K562 (cell line): Measurements from ENCODE around the gene ZFP37. TPM values are rescaled to one million over a fixed set of nuclear protein-coding genes. Genes with fewer than 3 reads are reported as not detected.

ENCODE experiments used
- ATAC-seq: fragments of 200-7000 bp; cut with Tn5 transposase; 3 replicates; pipeline ENCODE4 v1.9.1; 2020; ENCODE audit warnings: moderate library complexity
- BruUV-seq: library from RNA; stranded (reverse); fragments of 400-500 nt; replicated peaks from 2 replicates; lab custom pipeline; 2021; lab: Mats Ljungman, UMichigan
- CTCF ChIA-PET: fragments of 300-600 bp; formaldehyde crosslinking; extraction: SDS; loops from one replicate; lab custom pipeline; 2021; ENCODE audit warnings: low intra/inter-chr PET ratio; lab: Yijun Ruan, JAX
- POLR2A ChIA-PET: fragments of 300-600, 350-650 bp; sonication (Branson Sonifier 250); formaldehyde crosslinking; extraction: SDS; loops from one replicate; lab custom pipeline; 2021; ENCODE audit warnings: antibody characterized with exemption, inconsistent platforms; lab: Yijun Ruan, JAX
- DNase-seq, 4 experiments: peaks; one replicate each; pipeline versions ENCODE4 v3.0.0 to v3.0.0-alpha.2; 2011 to 2018; ENCODE audit warnings: low spot score in 3 of 4, mixed read lengths in 3 of 4; ENCODE audit errors: extremely low read depth in 1 of 4
- FAIRE-seq: peaks from 2 replicates; lab custom pipeline; 2011; peaks lifted over from hg19 to GRCh38; lab: Jason Lieb, UNC
- H2AFZ ChIP-seq: 2 replicates; pipeline ENCODE4 v1.6.0; 2011; ENCODE audit warnings: low read depth, low read length, control low read depth, inconsistent platforms
- H3K27ac ChIP-seq: fragments of 200-600 bp; 3 replicates; pipeline ENCODE4 v1.8.0; 2011; ENCODE audit warnings: low read depth, mild to moderate bottlenecking, control low read depth, inconsistent platforms, low read length, moderate library complexity, mixed read lengths; ENCODE audit errors: extremely low read depth
- H3K27me3 ChIP-seq, 2 experiments: fragments of 300-600 bp in 1 of 2; 2 replicates in 1 of 2; 3 replicates in 1 of 2; pipeline versions ENCODE4 v1.6.0 to v1.8.0; 2011; ENCODE audit warnings: inconsistent platforms in 2 of 2, low read length in 2 of 2, mild to moderate bottlenecking in 1 of 2, mixed read lengths in 1 of 2, moderate library complexity in 1 of 2; ENCODE audit not compliant: control insufficient read depth in 2 of 2, insufficient read depth in 2 of 2
- H3K36me3 ChIP-seq: fragments of 300-600 bp; 3 replicates; pipeline ENCODE4 v1.8.0; 2011; ENCODE audit warnings: mild to moderate bottlenecking, low read length, inconsistent platforms; ENCODE audit not compliant: control insufficient read depth, insufficient read depth
- H3K4me1 ChIP-seq, 2 experiments: fragments of 200-600 bp in 1 of 2; replicated peaks in 1 of 2; 2 replicates in 1 of 2; 3 replicates in 1 of 2; pipeline versions ENCODE4 v1.5.1 to v1.8.0; 2011; ENCODE audit warnings: inconsistent platforms in 2 of 2, low read length in 2 of 2, mild to moderate bottlenecking in 1 of 2, mixed read lengths in 1 of 2, moderate library complexity in 1 of 2; ENCODE audit not compliant: control insufficient read depth in 2 of 2, insufficient read depth in 2 of 2
- H3K4me2 ChIP-seq: 2 replicates; pipeline ENCODE4 v1.6.1; 2011; ENCODE audit warnings: low read length, control low read depth, inconsistent platforms, mixed read lengths; ENCODE audit not compliant: insufficient read depth
- H3K4me3 ChIP-seq: fragments of 200-600 bp; sonication (generic), shearing (Covaris generic); 2 replicates; pipeline ENCODE4 v1.5.1; 2016; ENCODE audit warnings: control low read depth, inconsistent platforms
- H3K79me2 ChIP-seq: fragments of 200-600 bp; 3 replicates; pipeline ENCODE4 v1.8.0; 2011; ENCODE audit warnings: low read length, inconsistent platforms; ENCODE audit not compliant: control insufficient read depth, insufficient read depth
- H3K9ac ChIP-seq, 2 experiments: 2 replicates each; pipeline versions ENCODE4 v1.6.0 to v1.6.1; 2011; ENCODE audit warnings: low read depth in 2 of 2, low read length in 2 of 2, control low read depth in 1 of 2, inconsistent platforms in 1 of 2, mild to moderate bottlenecking in 1 of 2, mixed read lengths in 1 of 2; ENCODE audit not compliant: insufficient read depth in 1 of 2
- H3K9me1 ChIP-seq: one replicate; pipeline ENCODE4 v1.6.0; 2011; ENCODE audit warnings: inconsistent platforms, mild to moderate bottlenecking, low read length, moderate library complexity; ENCODE audit not compliant: control insufficient read depth, insufficient read depth
- H3K9me3 ChIP-seq: replicated peaks from 2 replicates; pipeline ENCODE4 v1.5.1; 2011; ENCODE audit warnings: low read depth, low read length, inconsistent platforms; ENCODE audit not compliant: control insufficient read depth, insufficient read depth
- H4K20me1 ChIP-seq: replicated peaks from 2 replicates; pipeline ENCODE4 v1.6.1; 2011; ENCODE audit warnings: low read length, inconsistent platforms, mixed read lengths; ENCODE audit not compliant: control insufficient read depth, insufficient read depth
- BCL6 ChIP-seq: fragments of 250-450 bp; sonication (Bioruptor Pico); IDR thresholded peaks from 2 replicates; pipeline ENCODE4 v1.4.0; 2020
- BDP1 ChIP-seq: IDR thresholded peaks from 3 replicates; pipeline ENCODE4 v1.6.1; 2011; ENCODE audit not compliant: insufficient read length, insufficient read depth
- BHLHE40 ChIP-seq: IDR thresholded peaks from 2 replicates; pipeline ENCODE4 v1.6.1; 2011; ENCODE audit warnings: low read length, improper control_type of control experiment
- CBX1 ChIP-seq: sonication (generic); IDR thresholded peaks from 2 replicates; pipeline ENCODE4 v1.6.1; 2016; ENCODE audit warnings: antibody characterized with exemption, low read depth, mild to moderate bottlenecking
- CREBBP ChIP-seq: IDR thresholded peaks from one replicate; pipeline ENCODE4 v1.6.1; 2012; ENCODE audit warnings: low read depth, mild to moderate bottlenecking, control low read depth, inconsistent platforms, low read length
- E2F1 ChIP-seq: sonication (generic); formaldehyde crosslinking; IDR thresholded peaks from 2 replicates; pipeline ENCODE4 v1.8.1; 2023; ENCODE audit warnings: mild to moderate bottlenecking, missing genetic modification reagents, moderate library complexity
- ETV5 ChIP-seq: sonication (generic); formaldehyde crosslinking; IDR thresholded peaks from 2 replicates; pipeline ENCODE4 v1.4.0; 2020; ENCODE audit warnings: low read depth, mild to moderate bottlenecking, missing genetic modification reagents
- HMG20A ChIP-seq: fragments of 450-650 bp; formaldehyde crosslinking; conservative IDR thresholded peaks from 2 replicates; pipeline ENCODE4 v1.4.0; 2020; ENCODE audit warnings: mild to moderate bottlenecking, mixed read lengths
- HNRNPL ChIP-seq: fragments of 200-400 bp; formaldehyde crosslinking; IDR thresholded peaks from 2 replicates; pipeline ENCODE4 v1.6.1; 2017; ENCODE audit warnings: low read depth, mild to moderate bottlenecking, low read length
- KLF10 ChIP-seq: fragments of 250-450 bp; sonication (Bioruptor Pico); IDR thresholded peaks from 2 replicates; pipeline ENCODE4 v1.6.1; 2021; ENCODE audit warnings: matching md5 sums
- L3MBTL2 ChIP-seq: fragments of 450-650 bp; IDR thresholded peaks from 2 replicates; pipeline ENCODE4 v1.6.1; 2016; ENCODE audit warnings: mild to moderate bottlenecking, moderate library complexity
- NELFE ChIP-seq: IDR thresholded peaks from 2 replicates; pipeline ENCODE4 v1.6.1; 2011; ENCODE audit warnings: mild to moderate bottlenecking; ENCODE audit not compliant: insufficient read depth, insufficient read length
- NFIX ChIP-seq: fragments of 250-450 bp; sonication (Bioruptor Pico); IDR thresholded peaks from 2 replicates; pipeline ENCODE4 v1.4.0; 2020; ENCODE audit warnings: low read depth, mild to moderate bottlenecking, moderate library complexity
- SMARCA5 ChIP-seq: fragments of 450-650 bp; IDR thresholded peaks from 2 replicates; pipeline ENCODE4 v1.6.1; 2016
- TAF7 ChIP-seq: fragments of 450-650 bp; IDR thresholded peaks from 2 replicates; pipeline ENCODE4 v1.6.1; 2016; ENCODE audit warnings: missing genetic modification characterization, missing compliant biosample characterization
- XRCC4 ChIP-seq: IDR thresholded peaks from one replicate; pipeline ENCODE4 v1.6.1; 2011; ENCODE audit not compliant: insufficient read depth, insufficient read length; ENCODE audit errors: extremely low read depth
- ZNF239 ChIP-seq: fragments of 250-450 bp; sonication (Bioruptor Pico); IDR thresholded peaks from 2 replicates; pipeline ENCODE4 v1.4.0; 2020; ENCODE audit warnings: mild to moderate bottlenecking
- WGBS: fragments of 100-300 bp; shearing (Covaris generic); methylation state at CpG from one replicate; pipeline ENCODE4 v1.1.6; 2016; ENCODE audit warnings: low coverage, mixed read lengths; ENCODE audit not compliant: insufficient coverage; ENCODE audit errors: missing lambda C conversion rate; 5-methylcytosine and 5-hydroxymethylcytosine counted together
- in situ Hi-C: fragments of 300-500 bp; cut with MboI; formaldehyde crosslinking; loops from 4 replicates; pipeline ENCODE4 v1.15.0; 2018; ENCODE audit warnings: inconsistent platforms, mixed read lengths
- intact Hi-C: fragments of 100-400 bp; cut with micrococcal nuclease; formaldehyde crosslinking; loops from 2 replicates; pipeline ENCODE4 v1.14.2; 2022
- polyA plus RNA-seq, 8 experiments: library from polyadenylated mRNA; depleted of rRNA in 4 of 8; stranded (reverse) in 5 of 8; unstranded in 3 of 8; fragments of >200 nt; fragmentation: Nextera tagmentation in 2 of 8; fragmentation: Illumina TruSeq in 1 of 8; extraction: Ambion mirVana in 2 of 8; extraction: Trizol in 1 of 8; gene quantifications; 2 replicates each; pipeline versions ENCODE4 v1.2.1 to v1.2.3, GENCODE V29; 2011 to 2014; ENCODE audit warnings: inconsistent platforms in 1 of 8, missing spikeins in 1 of 8
- total RNA-seq, 7 experiments: library from RNA; depleted of rRNA in 6 of 7; stranded (reverse); fragments of >200 nt in 6 of 7; fragmentation: Illumina TruSeq in 2 of 7; extraction: Trizol in 2 of 7; gene quantifications; 2 replicates each; pipeline versions ENCODE4 v1.2.1 to v1.2.3, GENCODE V29; 2011 to 2021; ENCODE audit warnings: low replicate concordance in 1 of 7
- TF ChIP-seq, protein P1 (sequence below): fragments of 250-450 bp; sonication (Bioruptor Pico); IDR thresholded peaks from 2 replicates; pipeline ENCODE4 v1.8.0; 2022; ENCODE audit warnings: moderate library complexity, mild to moderate bottlenecking, inconsistent platforms
- TF ChIP-seq, protein P2 (sequence below): fragments of 450-650 bp; formaldehyde crosslinking; IDR thresholded peaks from 2 replicates; pipeline ENCODE4 v1.4.0; 2022; ENCODE audit warnings: missing genetic modification characterization

ZFP37 gene
- total and polyA plus RNA-seq, 9 of the 15 experiments (the other 6 are each of a cell fraction or from before 2014, with no cell fraction given): 0.03 to 0.33 (median 0.14) TPM; not detected in 1

DNA sequence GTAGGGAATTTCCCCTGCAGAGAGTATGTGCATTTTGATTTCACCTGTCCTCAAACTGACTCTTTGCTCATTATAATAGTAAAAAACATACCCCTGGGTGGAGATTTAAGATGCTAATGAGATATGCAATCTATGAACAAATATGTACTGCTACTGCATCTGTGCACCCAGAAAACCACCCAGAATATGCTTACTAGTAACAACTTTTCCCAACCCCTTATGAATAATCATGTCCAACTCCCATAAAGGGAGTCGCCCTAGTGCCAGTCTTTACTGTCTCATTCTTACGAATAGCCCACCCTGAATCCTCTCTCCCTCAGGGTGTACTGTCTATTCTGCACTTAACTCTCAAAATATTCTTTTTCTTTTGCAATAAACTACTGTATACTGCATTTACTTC, 39.0 kb upstream of the ZFP37 start:
- Histone ChIP-seq H3K27ac (no peak overlapping the region), H3K27me3 (peaks cover 0 to 5% of the 10 kb centered on the region in 2 experiments; a peak in 1 of 5 replicates), H3K79me2 (no peaks in the 10 kb centered on the region), H3K9me1 (no peaks in the 10 kb centered on the region), H3K4me3 (no peak overlapping the region), H3K9ac (no peak overlapping the region), H2AFZ (no peak overlapping the region), H3K36me3 (no peaks in the 10 kb centered on the region), H4K20me1 (no peaks in the 10 kb centered on the region), H3K9me3 (no peaks in the 10 kb centered on the region), H3K4me1 (no peaks in the 10 kb centered on the region), H3K4me2 (no peak overlapping the region)
- no TSS peak for BruUV-seq
- TF ChIP-seq TAF7 (no peak), NFIX (CRISPR knock-in tag) (no peak), HNRNPL (no peak), NELFE (no peak), ZNF239 (CRISPR knock-in tag) (no peak), BHLHE40 (no peak), ETV5 (no peak), SMARCA5 (no peak), BDP1 (no peak), CREBBP (no peak), CBX1 (no peak), KLF10 (CRISPR knock-in tag) (no peak), XRCC4 (no peak), BCL6 (CRISPR knock-in tag) (no peak), E2F1 (CRISPR knock-in tag) (no peak), HMG20A (no peak), L3MBTL2 (no peak)
- TF ChIP-seq, protein P1, sequence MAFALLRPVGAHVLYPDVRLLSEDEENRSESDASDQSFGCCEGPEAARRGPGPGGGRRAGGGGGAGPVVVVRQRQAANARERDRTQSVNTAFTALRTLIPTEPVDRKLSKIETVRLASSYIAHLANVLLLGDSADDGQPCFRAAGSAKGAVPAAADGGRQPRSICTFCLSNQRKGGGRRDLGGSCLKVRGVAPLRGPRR (CRISPR knock-in tag): no peak
- TF ChIP-seq, protein P2, sequence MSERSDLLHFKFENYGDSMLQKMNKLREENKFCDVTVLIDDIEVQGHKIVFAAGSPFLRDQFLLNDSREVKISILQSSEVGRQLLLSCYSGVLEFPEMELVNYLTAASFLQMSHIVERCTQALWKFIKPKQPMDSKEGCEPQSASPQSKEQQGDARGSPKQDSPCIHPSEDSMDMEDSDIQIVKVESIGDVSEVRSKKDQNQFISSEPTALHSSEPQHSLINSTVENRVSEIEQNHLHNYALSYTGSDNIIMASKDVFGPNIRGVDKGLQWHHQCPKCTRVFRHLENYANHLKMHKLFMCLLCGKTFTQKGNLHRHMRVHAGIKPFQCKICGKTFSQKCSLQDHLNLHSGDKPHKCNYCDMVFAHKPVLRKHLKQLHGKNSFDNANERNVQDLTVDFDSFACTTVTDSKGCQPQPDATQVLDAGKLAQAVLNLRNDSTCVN (CRISPR knock-in tag): no peak
- DNase-seq (no peak), ATAC-seq (no peak), FAIRE-seq (no peak)
- WGBS: 4% methylated on average over 2 of the region's 2 CpGs
- in situ Hi-C loops (no loop called here), intact Hi-C loops (loop anchor here (10.0 kb wide), 1 partner anchor 171 kb away; no protein-coding TSS in a partner anchor)
- POLR2A ChIA-PET: no interaction called here
- CTCF ChIA-PET: no interaction called here
